ENCODE results near the gene ARMC12. TPM values are rescaled to one million over a fixed set of nuclear protein-coding genes. Genes with fewer than 3 reads are reported as not detected.

The ARMC12 gene
- polyA plus RNA-seq, 3 donors: 0.56 to 0.71 (median 0.58) TPM

GRCh38 chr6:35755278-35755924 lies 18.6 kb downstream of the ARMC12 start:
- WGBS, 3 donors: 39 to 65% (median 60%) methylated on average over 3 of the region's 3 CpGs
- no peak overlapping the region for H3K27ac ChIP-seq (ENCODE audit: low read depth, low read length)

- 45 to 58% (median 48%) methylated on average over 10 of the region's 10 CpGs for WGBS, 3 donors
- H3K27ac ChIP-seq (ENCODE audit: low read depth, low read length): no peak overlapping the region
Measured at GRCh38 chr6:35757456-35758123, 20.8 kb downstream of the ARMC12 start.

DNA sequence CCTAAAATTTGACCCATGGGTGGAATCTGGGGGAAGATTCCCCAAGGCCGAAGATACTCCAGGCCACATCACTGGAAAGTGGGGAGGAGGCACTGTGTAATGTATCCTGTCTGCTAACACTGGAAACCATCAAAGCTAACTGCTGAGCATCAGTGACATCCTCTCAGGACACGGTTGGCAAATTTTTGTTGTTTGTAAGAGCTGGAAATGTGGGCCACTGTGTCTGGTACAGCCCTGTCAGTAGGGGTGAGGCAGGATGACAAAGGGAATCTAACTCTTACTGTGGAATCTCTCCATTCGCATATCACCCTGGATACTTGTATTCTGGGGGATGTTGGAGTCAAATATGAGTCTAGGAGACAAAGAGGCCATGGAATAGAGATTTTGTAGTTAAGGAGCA lies 22.6 kb downstream of the ARMC12 start:
- H3K27ac ChIP-seq (ENCODE audit: low read depth, low read length): no peak overlapping the region
- 75 to 86% (median 80%) methylated on average over 3 of the region's 3 CpGs for WGBS, 3 donors

GRCh38 chr6:35765739-35766138 lies 28.9 kb downstream of the ARMC12 start:
- WGBS, 3 donors: 51 to 91% (median 78%) methylated on average over 23 of the region's 23 CpGs

DNA sequence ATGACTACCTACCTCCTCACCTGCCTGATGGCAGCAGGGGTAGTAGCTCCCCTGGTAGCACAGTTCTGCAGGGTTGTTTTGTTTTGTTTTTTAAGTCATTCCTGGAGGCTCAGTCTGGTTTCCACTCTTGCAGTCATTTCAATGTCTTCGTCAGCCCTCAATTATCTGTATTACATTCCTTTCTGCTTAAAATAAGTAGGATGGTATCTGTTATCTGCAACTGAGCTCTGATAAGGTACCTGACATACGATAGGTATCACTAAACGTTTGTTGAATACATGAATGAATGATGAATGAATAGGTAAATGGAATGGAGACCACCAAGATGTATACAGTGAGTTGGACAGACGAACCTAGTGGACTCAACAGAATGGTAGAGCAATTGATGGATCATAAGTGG lies 32.4 kb downstream of the ARMC12 start:
- no peak overlapping the region for H3K27ac ChIP-seq (ENCODE audit: low read depth, low read length)

More at GRCh38 chr6:35765739-35766138, 28.9 kb downstream of the ARMC12 start:
- no peak overlapping the region for H3K27ac ChIP-seq (ENCODE audit: low read depth, low read length)

DNA sequence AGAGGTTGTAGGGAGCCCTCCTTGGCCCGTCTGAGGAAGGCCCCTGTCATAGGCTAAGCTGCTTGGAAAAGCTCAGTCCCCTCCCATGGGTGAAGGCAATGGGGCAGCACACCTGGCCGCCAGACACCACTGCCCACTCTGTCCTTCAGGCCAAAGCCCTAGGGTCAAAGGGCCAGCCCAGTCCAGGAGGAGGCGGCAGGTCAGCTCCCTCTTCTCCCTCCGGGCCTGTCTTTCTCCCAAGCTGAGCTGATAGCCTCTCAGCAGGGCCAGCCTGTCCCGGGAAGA lies 34.5 kb downstream of the ARMC12 start:
- WGBS, 3 donors: 71 to 75% (median 75%) methylated on average over 5 of the region's 5 CpGs
- no peak overlapping the region for H3K27ac ChIP-seq (ENCODE audit: low read depth, low read length)

More for the DNA sequence above, 32.4 kb downstream of the ARMC12 start:
- 69 to 83% (median 77%) methylated on average over 4 of the region's 4 CpGs for WGBS, 3 donors

DNA sequence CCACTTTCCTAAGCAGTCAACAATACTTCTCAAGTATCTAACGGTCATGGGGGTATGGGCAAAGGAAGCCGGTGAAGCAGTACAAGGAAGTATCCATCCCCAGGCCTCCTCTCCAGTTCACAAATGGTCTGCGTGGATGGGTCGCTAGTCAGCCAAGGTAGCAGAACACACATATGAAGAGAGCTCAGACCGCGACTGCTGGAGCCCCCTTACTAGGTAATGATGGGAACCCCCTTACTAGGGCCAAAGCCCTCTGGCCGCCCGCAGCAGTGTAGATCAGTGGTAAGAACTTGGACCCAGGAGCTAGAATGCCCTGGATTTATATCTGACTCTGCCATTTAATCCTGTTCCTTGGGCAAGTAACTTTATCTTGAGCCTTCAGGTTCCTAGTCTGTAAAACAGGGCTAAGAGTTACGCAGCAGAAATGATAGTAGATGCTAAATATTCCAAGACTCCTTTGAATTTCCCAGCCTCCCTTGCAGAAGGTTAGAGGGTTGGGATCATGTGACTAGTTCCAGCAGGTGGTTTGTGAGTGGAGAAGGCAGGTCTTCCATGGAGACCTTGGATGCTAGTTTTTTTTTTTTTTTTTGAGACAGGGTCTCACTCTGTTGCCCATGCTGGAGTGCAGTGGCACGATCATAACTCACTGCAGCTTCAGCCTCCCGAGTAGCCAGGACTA lies 37.4 kb downstream of the ARMC12 start:
- 80 to 90% (median 80%) methylated on average over 11 of the region's 11 CpGs for WGBS, 3 donors
- no peak overlapping the region for H3K27ac ChIP-seq (ENCODE audit: low read depth, low read length)

- WGBS, 3 donors: 82 to 85% (median 83%) methylated on average over 6 of the region's 6 CpGs
Measured at GRCh38 chr6:35775031-35775430, 38.2 kb downstream of the ARMC12 start.

GRCh38 chr6:35776364-35777215 lies 39.8 kb downstream of the ARMC12 start, which contains the start of gene CLPSL2:
Gene CLPSL2 (plus strand): TSS chr6:35776598. CDS start chr6:35776619, 21 bp downstream.
- 3 to 6% (median 4%) methylated on average over 44 to 56 of the region's 56 CpGs for WGBS, 3 donors
- no peak within 1 kb of the TSS for H3K27ac ChIP-seq (ENCODE audit: low read depth, low read length)

More at GRCh38 chr6:35775031-35775430, 38.2 kb downstream of the ARMC12 start:
- H3K27ac ChIP-seq (ENCODE audit: low read depth, low read length): no peak overlapping the region

DNA sequence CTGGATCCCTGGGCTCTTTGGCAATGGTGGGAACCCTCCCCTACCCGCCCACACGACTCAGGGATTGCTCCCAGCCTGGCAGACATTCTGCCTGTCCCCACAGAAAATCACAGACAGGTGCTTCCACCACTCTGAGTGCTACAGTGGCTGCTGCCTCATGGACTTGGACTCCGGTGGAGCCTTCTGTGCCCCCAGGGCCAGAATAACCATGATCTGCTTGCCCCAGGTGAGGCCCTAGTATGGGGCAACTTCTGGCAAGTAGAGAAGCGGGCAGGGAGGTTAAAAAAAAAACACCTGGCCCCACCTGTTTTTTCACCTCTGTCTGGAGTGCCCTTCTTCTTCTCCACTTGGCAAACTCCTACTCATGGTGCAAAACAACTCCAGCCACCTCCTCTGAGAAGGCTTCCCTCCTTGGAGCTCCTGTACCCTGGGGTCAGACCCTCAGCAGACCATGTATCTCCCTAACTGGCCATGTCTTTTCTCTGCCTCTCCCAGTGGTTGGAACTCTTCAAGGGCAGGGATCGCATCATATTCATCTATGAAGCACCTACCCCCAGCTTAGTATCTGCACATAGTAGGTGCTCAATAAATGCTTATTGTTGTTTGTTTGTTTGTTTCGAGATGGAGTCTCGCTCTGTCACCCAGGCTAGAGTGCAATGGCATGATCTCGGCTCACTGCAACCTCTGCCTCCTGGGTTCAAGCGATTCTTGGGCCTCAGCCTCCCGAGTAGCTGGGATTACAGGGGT lies 40.7 kb downstream of the ARMC12 start:
- H3K27ac ChIP-seq (ENCODE audit: low read depth, low read length): no peak overlapping the region
- 79 to 87% (median 85%) methylated on average over 10 of the region's 10 CpGs for WGBS, 3 donors

DNA sequence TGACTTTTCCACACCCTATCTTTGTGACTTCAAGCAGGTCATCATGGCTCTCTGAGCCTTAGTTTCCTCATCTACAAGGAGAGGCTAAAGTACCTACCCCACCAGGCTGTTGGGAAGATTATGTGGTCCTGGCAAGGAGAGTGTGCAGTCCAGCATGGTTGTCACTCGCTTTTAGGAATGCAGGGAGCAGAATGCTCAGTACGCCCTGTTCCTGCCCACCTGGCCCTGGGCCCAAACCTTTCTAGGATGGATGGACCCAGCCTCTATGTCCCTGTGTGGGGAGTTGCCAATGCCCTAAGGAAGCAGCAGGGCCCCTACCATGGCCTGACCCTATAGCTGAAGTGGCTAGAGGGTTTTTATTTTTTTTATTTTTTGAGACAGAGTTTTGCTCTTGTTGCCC lies 41.6 kb downstream of the ARMC12 start:
- 84 to 91% (median 87%) methylated on average over 2 of the region's 2 CpGs for WGBS, 3 donors
- no peak overlapping the region for H3K27ac ChIP-seq (ENCODE audit: low read depth, low read length)

- H3K27ac ChIP-seq (ENCODE audit: low read depth, low read length): no peak within 1 kb of the TSS
- WGBS, 3 donors: 81 to 90% (median 87%) methylated on average over 7 of the region's 7 CpGs
Measured at GRCh38 chr6:35780719-35781118, 43.9 kb downstream of the ARMC12 start, which contains the start of gene CLPSL1. Gene CLPSL1 (plus strand): TSS chr6:35781019. CDS start chr6:35781111, 92 bp downstream.

GRCh38 chr6:35781290-35781689 lies 44.5 kb downstream of the ARMC12 start:
- WGBS, 3 donors: 94 to 100% (median 95%) methylated on average over 2 of the region's 2 CpGs

GRCh38 chr6:35782424-35782823 lies 45.6 kb downstream of the ARMC12 start:
- WGBS, 3 donors: 52 to 64% (median 63%) methylated on average over 3 of the region's 3 CpGs

More at GRCh38 chr6:35781290-35781689, 44.5 kb downstream of the ARMC12 start:
- no peak overlapping the region for H3K27ac ChIP-seq (ENCODE audit: low read depth, low read length)

GRCh38 chr6:35784200-35784599 lies 47.4 kb downstream of the ARMC12 start:
- WGBS, 3 donors: 39 to 79% (median 71%) methylated on average over 2 of the region's 2 CpGs
- H3K27ac ChIP-seq (ENCODE audit: low read depth, low read length): no peak overlapping the region

More at GRCh38 chr6:35782424-35782823, 45.6 kb downstream of the ARMC12 start:
- no peak overlapping the region for H3K27ac ChIP-seq (ENCODE audit: low read depth, low read length)

DNA sequence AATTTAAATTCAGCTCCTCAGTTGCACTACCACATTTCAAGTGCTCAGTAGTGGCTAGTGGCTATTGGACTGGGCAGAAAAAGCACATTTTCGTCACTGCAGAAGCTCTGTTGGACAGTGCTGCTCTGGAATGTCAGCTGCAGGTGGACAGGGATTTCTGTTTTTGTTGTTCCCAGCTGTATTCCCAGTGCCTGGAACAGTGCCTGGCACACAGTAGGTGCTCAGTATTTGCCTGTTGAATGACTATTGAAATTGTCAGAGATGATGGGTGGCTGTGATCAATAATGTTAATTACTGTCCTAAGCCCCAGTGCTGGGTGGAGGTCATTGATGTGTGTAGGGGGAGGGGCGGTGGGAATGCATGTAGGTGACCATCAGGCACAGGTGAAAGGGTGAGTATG lies 49.4 kb downstream of the ARMC12 start:
- H3K27ac ChIP-seq (ENCODE audit: low read depth, low read length): no peak overlapping the region
- WGBS, 3 donors: 63 to 71% (median 63%) methylated on average over 2 of the region's 2 CpGs

GRCh38 chr6:35786810-35787209 lies 50.0 kb downstream of the ARMC12 start:
- WGBS, 3 donors: 22 to 44% (median 39%) methylated on average over 25 of the region's 25 CpGs
- no peak overlapping the region for H3K27ac ChIP-seq (ENCODE audit: low read depth, low read length)

All from adipose tissue (tissue), 3 donors.